Astrocyte of the cerebellum (primary cell): ENCODE data around the gene OPA3.

Source experiments
- DNase-seq: peaks from one replicate; pipeline ENCODE4 v3.0.0-alpha.2; 2011; ENCODE audit warnings: low read depth
- H3K4me3 ChIP-seq: 2 replicates; pipeline ENCODE4 v1.5.1; 2011; ENCODE audit warnings: mild to moderate bottlenecking, low read depth, low read length, moderate library complexity
- CTCF ChIP-seq: IDR thresholded peaks from 2 replicates; pipeline ENCODE4 v1.5.1; 2012; ENCODE audit warnings: low read length, low read depth, moderate library complexity, mild to moderate bottlenecking; ENCODE audit errors: missing control alignments
- in situ Hi-C: cut with HindIII; loops from 2 replicates; pipeline ENCODE4 v1.10.0; 2017; ENCODE audit warnings: low sequenced_read_pairs

The OPA3 gene

GRCh38 chr19:45569619-45570421, 14.8 kb downstream of the OPA3 start:
- in situ Hi-C loops, result no loop called here

GRCh38 chr19:45568732-45569131, 15.9 kb downstream of the OPA3 start:
- DNase-seq, result peak; percentile 39
- no peak for TF ChIP-seq CTCF
- in situ Hi-C loops, result no loop called here
- H3K4me3 ChIP-seq, result no peak overlapping the region

More at GRCh38 chr19:45569619-45570421, 14.8 kb downstream of the OPA3 start:
- TF ChIP-seq CTCF, result peak; percentile 83
- H3K4me3 ChIP-seq, result no peak overlapping the region
- no peak for DNase-seq

GRCh38 chr19:45567609-45568008, 17.0 kb downstream of the OPA3 start:
- no peak for DNase-seq
- TF ChIP-seq CTCF, result no peak

GRCh38 chr19:45564131-45564780, 20.3 kb downstream of the OPA3 start:
- in situ Hi-C loops, result no loop called here
- TF ChIP-seq CTCF, result no peak
- DNase-seq, result no peak
- H3K4me3 ChIP-seq, result no peak overlapping the region

More at GRCh38 chr19:45567609-45568008, 17.0 kb downstream of the OPA3 start:
- in situ Hi-C loops, result no loop called here
- no peak overlapping the region for H3K4me3 ChIP-seq

- DNase-seq, result no peak
- no peak for TF ChIP-seq CTCF
- in situ Hi-C loops, result no loop called here
- H3K4me3 ChIP-seq, result no peak overlapping the region
These were observed 23.9 kb downstream of the OPA3 start for GRCh38 chr19:45560686-45561085.

- TF ChIP-seq CTCF, result no peak
- in situ Hi-C loops, result no loop called here
- H3K4me3 ChIP-seq, result no peak overlapping the region
- DNase-seq, result no peak
These were observed 24.6 kb downstream of the OPA3 start for GRCh38 chr19:45560038-45560437.
